ENCODE data around the gene NXT2. TPM values are rescaled to one million over a fixed set of nuclear protein-coding genes. Genes with fewer than 3 reads are reported as not detected.

NXT2 gene
- 2.1 TPM for total RNA-seq
- long read RNA-seq, partial matches to known transcripts: 0 of 2 reads
- long read RNA-seq, other reads (novel, unspliced or antisense): 0 of 2 reads

DNA sequence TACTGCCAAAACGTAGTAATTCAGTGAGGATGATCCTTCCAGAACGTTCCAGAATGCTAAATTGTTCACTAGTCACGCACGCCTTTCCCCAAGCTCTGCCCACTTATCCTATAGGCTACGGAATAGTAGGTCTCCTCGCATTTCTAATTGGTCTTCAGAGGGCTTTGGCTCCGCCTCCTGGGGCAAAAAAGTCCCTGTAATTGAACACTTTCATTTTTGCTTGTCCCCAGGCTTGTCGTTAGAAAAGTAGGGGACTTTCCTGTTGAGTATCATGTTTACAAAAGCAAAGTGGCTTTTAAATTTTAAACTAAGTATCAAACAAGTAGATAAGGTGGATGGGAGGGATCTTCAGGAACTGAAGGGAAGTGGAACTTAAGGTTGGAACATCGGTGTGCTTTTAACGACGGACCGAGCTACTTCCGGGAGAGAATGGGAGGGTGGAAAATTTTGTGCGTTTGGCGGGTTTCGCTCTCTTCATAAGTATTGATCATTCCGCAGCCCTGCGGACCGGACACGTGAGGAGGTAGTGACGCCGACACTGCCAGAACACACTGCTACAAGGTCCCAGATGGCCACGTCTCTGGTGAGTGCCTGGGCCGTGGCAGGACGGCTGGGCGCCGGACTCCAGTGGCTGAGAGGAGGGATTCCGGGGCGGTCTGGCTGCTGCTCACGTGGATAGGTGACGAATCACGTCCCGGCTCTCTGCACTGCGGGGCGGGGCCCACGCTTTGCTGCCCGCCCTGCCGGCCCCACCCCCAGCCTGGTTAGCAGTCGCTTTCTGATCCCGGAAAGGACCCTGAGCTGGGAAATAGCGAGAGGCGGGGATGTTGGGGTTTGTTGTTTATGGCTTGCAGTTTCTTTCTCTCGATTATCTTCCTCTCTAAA, at the start of gene NXT2:
Gene NXT2, plus strand, starts transcription at position 406 of the 885 bp plus-strand sequence. Its CDS starts 163 bp downstream, at position 569.
- TF ChIP-seq, protein P1, sequence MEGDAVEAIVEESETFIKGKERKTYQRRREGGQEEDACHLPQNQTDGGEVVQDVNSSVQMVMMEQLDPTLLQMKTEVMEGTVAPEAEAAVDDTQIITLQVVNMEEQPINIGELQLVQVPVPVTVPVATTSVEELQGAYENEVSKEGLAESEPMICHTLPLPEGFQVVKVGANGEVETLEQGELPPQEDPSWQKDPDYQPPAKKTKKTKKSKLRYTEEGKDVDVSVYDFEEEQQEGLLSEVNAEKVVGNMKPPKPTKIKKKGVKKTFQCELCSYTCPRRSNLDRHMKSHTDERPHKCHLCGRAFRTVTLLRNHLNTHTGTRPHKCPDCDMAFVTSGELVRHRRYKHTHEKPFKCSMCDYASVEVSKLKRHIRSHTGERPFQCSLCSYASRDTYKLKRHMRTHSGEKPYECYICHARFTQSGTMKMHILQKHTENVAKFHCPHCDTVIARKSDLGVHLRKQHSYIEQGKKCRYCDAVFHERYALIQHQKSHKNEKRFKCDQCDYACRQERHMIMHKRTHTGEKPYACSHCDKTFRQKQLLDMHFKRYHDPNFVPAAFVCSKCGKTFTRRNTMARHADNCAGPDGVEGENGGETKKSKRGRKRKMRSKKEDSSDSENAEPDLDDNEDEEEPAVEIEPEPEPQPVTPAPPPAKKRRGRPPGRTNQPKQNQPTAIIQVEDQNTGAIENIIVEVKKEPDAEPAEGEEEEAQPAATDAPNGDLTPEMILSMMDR (IDR thresholded peaks at IDR 0.05; ENCODE audit: borderline replicate concordance): no peak
- H3K4me1 ChIP-seq: peaks cover 4% of the 10 kb centered on the region
- peak within 1 kb of the TSS; percentile 70 for H3K4me3 ChIP-seq
- H3K9me3 ChIP-seq (replicated peaks): no peaks in the 10 kb centered on the region
- DNase-seq: peak; percentile 90
- H3K27me3 ChIP-seq (ENCODE audit: low read depth): no peaks in the 10 kb centered on the region
- H3K36me3 ChIP-seq: no peaks in the 10 kb centered on the region
- H3K27ac ChIP-seq (replicated peaks): peak within 1 kb of the TSS; percentile 95
- intact Hi-C loops (cut with micrococcal nuclease): no loop called here

DNA sequence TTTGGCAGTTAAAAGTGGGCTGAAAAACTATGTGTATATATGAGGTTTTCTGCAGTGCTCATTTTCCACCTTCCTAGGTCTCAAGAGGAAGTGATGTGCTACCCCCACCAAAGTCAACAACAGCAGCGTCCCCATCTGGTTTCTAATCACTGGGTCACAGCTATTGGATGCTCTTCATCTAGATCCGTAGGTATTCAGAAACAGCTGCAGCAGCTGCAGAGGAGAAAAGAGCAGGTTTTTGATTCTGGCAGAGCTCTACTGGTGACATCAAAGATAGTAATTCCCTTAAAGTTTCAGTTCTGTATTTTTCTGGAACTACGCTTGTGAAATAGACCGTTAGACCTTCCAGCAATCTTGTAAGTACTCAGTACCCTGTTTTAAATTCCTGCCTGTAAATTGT, 49.0 kb upstream of the NXT2 start:
- DNase-seq: no peak
- intact Hi-C loops (cut with micrococcal nuclease): loop anchor here (10.0 kb wide), 1 partner anchor 397 kb away; no protein-coding TSS in a partner anchor
- Histone ChIP-seq H3K4me1 (no peaks in the 10 kb centered on the region), H3K27me3 (ENCODE audit: low read depth) (no peaks in the 10 kb centered on the region), H3K36me3 (no peaks in the 10 kb centered on the region), H3K27ac (replicated peaks) (no peak overlapping the region), H3K9me3 (replicated peaks) (no peaks in the 10 kb centered on the region), H3K4me3 (no peak overlapping the region)
- TF ChIP-seq, protein P1 (IDR thresholded peaks at IDR 0.05; ENCODE audit: borderline replicate concordance): no peak

DNA sequence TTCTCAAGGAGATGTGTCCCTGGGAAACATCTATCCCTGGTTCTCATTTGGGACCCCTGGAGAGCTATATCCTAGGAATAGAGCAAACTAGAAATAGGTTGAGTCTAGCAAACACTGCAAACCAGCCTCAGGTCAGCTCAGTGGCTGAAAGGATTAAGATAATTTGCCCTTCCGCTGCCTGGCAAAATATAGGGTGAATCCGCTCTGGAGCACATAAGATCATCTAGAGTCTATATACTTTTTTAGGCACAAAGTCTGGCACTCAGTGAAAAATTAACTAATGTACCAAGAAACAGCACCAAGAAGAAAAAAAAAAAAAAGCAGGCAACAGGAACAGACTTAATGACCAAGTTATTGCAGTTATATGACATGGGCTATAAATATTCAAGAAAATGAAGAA, 47.5 kb upstream of the NXT2 start:
- H3K4me1 ChIP-seq: no peaks in the 10 kb centered on the region
- DNase-seq: no peak

DNA sequence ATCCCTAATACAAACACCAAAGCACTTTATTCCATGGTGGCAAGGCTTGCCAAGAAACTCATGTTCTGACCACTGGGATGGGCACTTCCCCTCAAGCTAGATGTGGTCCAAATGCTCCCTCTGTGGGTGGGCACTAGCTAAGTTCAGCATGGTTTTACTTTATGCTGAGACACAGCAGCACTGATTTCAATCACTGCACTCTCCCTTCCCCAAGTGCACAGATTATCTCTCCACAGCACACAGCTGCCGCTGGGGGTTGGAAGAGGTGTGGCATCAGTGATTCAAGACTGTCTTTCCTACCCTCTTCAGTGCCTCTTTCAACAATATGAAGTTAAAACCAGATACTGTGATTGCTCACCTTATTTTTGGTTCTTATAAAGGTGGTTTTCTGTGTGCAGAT, 38.2 kb upstream of the NXT2 start:
- intact Hi-C loops (cut with micrococcal nuclease): no loop called here
- no peaks in the 10 kb centered on the region for H3K27me3 ChIP-seq (ENCODE audit: low read depth)
- H3K9me3 ChIP-seq (replicated peaks): no peaks in the 10 kb centered on the region

More for the DNA sequence above, 47.5 kb upstream of the NXT2 start:
- Histone ChIP-seq H3K4me3 (no peak overlapping the region), H3K27me3 (ENCODE audit: low read depth) (no peaks in the 10 kb centered on the region), H3K27ac (replicated peaks) (no peak overlapping the region), H3K36me3 (no peaks in the 10 kb centered on the region), H3K9me3 (replicated peaks) (no peaks in the 10 kb centered on the region)
- intact Hi-C loops (cut with micrococcal nuclease): loop anchor here (10.0 kb wide), 1 partner anchor 396 kb away; no protein-coding TSS in a partner anchor
- TF ChIP-seq, protein P1 (IDR thresholded peaks at IDR 0.05; ENCODE audit: borderline replicate concordance): no peak

DNA sequence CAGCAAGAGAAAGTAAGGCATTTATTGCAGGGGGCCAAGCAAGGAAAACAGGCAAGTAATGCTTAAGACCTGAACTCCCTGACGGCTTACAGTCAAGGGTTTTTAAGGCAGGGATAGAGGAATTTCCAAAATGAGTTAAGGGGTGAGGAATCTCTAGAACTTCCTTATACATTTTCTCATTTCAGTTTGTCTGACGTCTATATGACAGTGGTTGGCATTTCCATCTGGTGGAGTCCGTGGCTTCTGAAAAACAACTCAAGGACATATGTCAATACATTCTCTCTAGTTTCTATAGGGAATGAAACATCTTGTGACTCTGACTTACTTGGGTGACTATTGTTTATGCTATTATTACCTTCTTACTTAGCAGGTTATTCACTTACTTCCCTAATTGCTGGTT, 35.5 kb upstream of the NXT2 start:
- Histone ChIP-seq H3K27ac (replicated peaks) (no peak overlapping the region), H3K4me3 (no peak overlapping the region), H3K27me3 (ENCODE audit: low read depth) (no peaks in the 10 kb centered on the region), H3K4me1 (no peaks in the 10 kb centered on the region), H3K9me3 (replicated peaks) (no peaks in the 10 kb centered on the region), H3K36me3 (no peaks in the 10 kb centered on the region)
- DNase-seq: no peak
- intact Hi-C loops (cut with micrococcal nuclease): no loop called here
- TF ChIP-seq, protein P1 (IDR thresholded peaks at IDR 0.05; ENCODE audit: borderline replicate concordance): no peak

More for the DNA sequence above, 38.2 kb upstream of the NXT2 start:
- no peak for DNase-seq
- TF ChIP-seq, protein P1 (IDR thresholded peaks at IDR 0.05; ENCODE audit: borderline replicate concordance): no peak
- H3K4me3 ChIP-seq: no peak overlapping the region
- no peak overlapping the region for H3K27ac ChIP-seq (replicated peaks)
- H3K4me1 ChIP-seq: no peaks in the 10 kb centered on the region
- H3K36me3 ChIP-seq: no peaks in the 10 kb centered on the region
